BE2C (cell line): ENCODE data around the gene DSG1.

Experiments used
- DNase-seq: peaks from one replicate; pipeline ENCODE4 v3.0.0-alpha.2; 2020
- H3K27me3 ChIP-seq: fragments of 250-450 bp; sonication (Bioruptor Pico); 2 replicates; pipeline ENCODE4 v1.5.1; 2020; ENCODE audit warnings: mild to moderate bottlenecking
- H3K36me3 ChIP-seq: fragments of 250-450 bp; sonication (Bioruptor Pico); 2 replicates; pipeline ENCODE4 v1.5.1; 2020; ENCODE audit warnings: mild to moderate bottlenecking
- H3K4me1 ChIP-seq: fragments of 250-450 bp; sonication (Bioruptor Pico); 2 replicates; pipeline ENCODE4 v1.5.1; 2020
- H3K4me3 ChIP-seq: 2 replicates; pipeline ENCODE4 v1.5.1; 2011; ENCODE audit warnings: low read depth, low read length
- H3K9me3 ChIP-seq: fragments of 250-450 bp; sonication (Bioruptor Pico); 2 replicates; pipeline ENCODE4 v1.5.1; 2020
- TF ChIP-seq, protein P1 (sequence below): IDR thresholded peaks from 2 replicates; pipeline ENCODE4 v1.5.1; 2012; ENCODE audit warnings: mild to moderate bottlenecking, low read depth, low read length

Gene DSG1

DNA sequence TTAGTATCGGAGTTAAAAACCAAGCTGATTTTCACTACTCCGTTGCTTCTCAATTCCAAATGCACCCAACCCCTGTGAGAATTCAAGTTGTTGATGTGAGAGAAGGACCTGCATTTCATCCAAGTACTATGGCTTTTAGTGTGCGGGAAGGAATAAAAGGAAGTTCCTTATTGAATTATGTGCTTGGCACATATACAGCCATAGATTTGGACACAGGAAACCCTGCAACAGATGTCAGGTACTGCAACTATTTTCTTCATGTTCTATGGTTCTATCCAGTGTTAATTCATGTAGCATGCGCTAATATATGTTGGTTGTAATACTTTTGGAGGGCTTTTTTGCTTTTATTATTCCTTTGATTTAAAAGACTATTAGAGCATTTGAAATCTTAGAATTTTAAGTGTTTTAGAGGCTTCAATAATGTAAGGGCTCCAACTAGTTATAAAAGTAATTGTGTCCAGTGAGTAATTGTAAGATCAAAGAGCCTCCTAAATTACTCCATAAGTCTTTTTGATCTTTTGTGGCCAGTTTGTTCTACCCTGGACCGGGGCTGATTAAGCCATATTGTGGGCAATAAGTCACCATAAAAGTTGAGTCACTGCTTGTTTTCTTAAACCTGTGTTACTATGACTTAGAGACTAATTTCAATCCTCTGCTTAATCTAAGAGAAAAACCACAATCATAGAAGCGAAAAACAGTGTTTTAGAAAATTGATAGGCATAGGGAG, 81.5 kb downstream of the DSG1 start:
- Histone ChIP-seq H3K27me3 (no peaks in the 10 kb centered on the region), H3K4me1 (no peaks in the 10 kb centered on the region)

DNA sequence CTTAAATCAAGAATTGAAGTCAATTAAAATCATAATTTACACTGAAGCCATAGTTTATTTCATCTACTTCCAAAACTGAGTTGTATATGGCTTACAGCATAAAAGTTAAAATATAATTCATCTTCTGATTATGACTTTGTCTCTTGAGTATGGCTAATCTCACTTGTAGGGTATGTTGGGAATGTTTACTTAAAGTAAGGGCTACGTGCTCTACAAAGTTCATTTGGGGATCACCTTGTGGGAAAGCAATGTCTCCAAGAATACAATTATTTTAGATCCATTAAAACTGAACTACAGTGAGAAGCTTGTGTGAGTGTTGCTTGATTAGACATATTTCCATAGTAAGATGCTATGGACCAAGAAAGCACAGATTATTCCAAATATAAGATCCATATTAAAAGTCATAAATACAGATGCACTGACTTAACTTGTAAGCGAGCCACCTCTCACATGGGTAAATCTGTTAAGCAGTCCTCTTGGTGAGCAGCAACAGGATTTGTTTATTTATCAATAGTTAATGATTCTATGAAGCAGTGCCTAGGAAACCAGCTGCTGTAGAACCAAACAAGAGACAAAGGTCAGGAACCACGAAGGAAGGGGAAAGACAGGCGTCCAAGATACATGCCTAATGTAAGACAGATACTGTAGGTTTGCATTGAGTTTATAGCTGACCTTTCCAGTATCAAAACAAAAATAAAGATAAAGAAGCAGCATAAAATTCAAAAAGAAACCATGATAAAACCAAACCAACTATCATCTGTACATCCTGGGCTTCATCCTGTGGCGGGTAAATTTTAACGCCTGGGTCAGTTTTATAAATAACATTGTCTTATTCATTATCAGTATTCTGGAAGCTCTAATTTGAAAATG, 83.4 kb downstream of the DSG1 start:
- Histone ChIP-seq H3K4me1 (no peaks in the 10 kb centered on the region), H3K9me3 (no peaks in the 10 kb centered on the region), H3K27me3 (no peaks in the 10 kb centered on the region), H3K36me3 (no peaks in the 10 kb centered on the region), H3K4me3 (no peak overlapping the region)
- DNase-seq = no peak
- TF ChIP-seq, protein P1, sequence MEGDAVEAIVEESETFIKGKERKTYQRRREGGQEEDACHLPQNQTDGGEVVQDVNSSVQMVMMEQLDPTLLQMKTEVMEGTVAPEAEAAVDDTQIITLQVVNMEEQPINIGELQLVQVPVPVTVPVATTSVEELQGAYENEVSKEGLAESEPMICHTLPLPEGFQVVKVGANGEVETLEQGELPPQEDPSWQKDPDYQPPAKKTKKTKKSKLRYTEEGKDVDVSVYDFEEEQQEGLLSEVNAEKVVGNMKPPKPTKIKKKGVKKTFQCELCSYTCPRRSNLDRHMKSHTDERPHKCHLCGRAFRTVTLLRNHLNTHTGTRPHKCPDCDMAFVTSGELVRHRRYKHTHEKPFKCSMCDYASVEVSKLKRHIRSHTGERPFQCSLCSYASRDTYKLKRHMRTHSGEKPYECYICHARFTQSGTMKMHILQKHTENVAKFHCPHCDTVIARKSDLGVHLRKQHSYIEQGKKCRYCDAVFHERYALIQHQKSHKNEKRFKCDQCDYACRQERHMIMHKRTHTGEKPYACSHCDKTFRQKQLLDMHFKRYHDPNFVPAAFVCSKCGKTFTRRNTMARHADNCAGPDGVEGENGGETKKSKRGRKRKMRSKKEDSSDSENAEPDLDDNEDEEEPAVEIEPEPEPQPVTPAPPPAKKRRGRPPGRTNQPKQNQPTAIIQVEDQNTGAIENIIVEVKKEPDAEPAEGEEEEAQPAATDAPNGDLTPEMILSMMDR = no peak

More for the DNA sequence above, 81.5 kb downstream of the DSG1 start:
- Histone ChIP-seq H3K9me3 (no peaks in the 10 kb centered on the region), H3K4me3 (no peak overlapping the region), H3K36me3 (no peaks in the 10 kb centered on the region)
- no peak for DNase-seq
- TF ChIP-seq, protein P1 = no peak

DNA sequence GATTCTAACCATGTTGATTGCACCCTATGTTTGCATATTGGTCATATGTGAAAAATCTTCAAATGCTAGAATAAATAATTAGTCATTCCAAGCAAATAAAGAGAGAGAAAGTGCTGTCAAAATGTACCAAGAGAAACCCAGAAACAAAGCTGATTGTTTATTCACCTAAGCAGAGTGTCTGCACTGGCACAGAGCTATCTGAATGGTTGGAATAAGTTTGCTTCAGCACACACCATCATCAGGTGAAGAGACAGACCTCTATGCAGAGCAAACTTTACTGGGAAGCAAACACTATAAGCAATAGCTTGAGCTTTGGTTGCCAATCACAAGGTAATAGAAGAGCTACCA, 84.0 kb downstream of the DSG1 start:
- H3K4me1 ChIP-seq = no peaks in the 10 kb centered on the region
- no peaks in the 10 kb centered on the region for H3K36me3 ChIP-seq
- no peak for DNase-seq
- no peaks in the 10 kb centered on the region for H3K9me3 ChIP-seq
- no peak overlapping the region for H3K4me3 ChIP-seq
- TF ChIP-seq, protein P1 = no peak
- no peaks in the 10 kb centered on the region for H3K27me3 ChIP-seq

DNA sequence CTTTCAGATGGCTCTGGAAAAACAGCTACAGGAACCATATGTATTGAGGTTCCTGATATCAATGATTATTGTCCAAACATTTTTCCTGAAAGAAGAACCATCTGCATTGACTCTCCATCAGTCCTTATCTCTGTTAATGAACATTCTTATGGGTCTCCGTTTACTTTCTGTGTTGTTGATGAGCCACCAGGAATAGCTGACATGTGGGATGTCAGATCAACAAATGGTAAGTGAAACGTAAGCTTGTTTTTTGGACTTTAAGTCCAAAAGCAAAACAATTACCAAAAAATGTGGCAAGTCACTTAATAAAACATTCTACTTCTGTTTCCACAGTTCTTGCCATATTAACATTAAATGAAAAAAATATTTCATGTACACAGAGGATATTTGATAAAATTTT, 85.4 kb downstream of the DSG1 start:
- no peaks in the 10 kb centered on the region for H3K27me3 ChIP-seq
- no peaks in the 10 kb centered on the region for H3K36me3 ChIP-seq
- no peak overlapping the region for H3K4me3 ChIP-seq
- no peak for DNase-seq
- TF ChIP-seq, protein P1 = no peak
- no peaks in the 10 kb centered on the region for H3K4me1 ChIP-seq
- no peaks in the 10 kb centered on the region for H3K9me3 ChIP-seq
